Stimulated activated naive CD4-positive, alpha-beta T cell treated with Interleukin-2 at 50 U/mL for 16 hours (primary cell): ENCODE measurements around the gene RBKS.
"Not testable (repeated sequence)": the region's sequence is repeated elsewhere in the genome, so short reads cannot be mapped to it uniquely, and the experiment has no call there.

ENCODE experiments used
- DNase-seq: peaks from one replicate; lab custom pipeline; 2025; lab: John Stamatoyannopoulos, UW

Gene RBKS

DNA sequence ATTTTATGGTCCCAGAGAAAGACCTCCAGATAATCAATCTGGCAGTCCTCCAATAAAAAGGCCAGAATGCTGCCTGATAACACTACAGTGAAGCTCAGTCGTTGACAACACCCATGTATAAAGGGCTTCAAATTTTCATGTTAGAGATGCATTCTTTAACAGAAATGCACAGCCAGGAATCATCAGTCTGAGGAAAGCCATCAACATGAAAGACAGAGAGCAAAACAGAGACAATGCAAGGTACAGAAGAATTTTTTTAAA, 14.1 kb upstream of the RBKS start:
- DNase-seq = no peak

DNA sequence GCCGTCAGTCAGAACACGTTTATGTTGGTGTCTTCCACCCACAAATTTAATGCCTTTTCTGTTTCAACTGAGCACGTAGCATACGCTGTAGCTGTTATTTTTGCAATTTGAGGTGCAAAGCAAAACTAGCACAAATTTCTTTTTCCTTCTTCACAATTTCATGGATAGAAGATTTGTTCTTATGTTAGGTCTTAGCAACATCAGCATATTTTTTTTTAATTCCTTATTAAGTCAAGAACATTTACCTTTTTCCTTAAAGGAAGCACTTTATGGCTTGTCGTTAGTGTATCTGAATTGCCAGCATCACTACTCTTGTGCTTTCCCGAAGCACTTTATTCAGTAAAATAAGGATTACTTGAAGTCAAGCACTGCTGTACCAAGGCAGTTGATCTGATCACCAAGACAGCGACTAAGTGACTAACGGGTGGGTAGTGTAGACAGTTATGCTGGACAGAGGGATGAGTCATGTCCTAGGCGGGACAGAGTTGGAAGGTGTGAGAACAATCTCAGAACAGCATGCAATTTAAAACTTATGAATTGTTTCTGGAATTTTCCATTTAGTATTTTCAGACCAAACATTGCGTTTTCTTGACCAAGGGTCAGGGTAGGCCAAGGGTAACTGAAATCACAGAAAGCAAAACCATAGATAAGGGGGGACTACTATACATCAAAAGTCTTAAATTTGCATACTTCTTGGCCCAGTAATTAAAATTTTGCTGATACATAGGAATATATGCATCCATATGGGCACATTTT, 13.6 kb upstream of the RBKS start:
- no peak for DNase-seq

DNA sequence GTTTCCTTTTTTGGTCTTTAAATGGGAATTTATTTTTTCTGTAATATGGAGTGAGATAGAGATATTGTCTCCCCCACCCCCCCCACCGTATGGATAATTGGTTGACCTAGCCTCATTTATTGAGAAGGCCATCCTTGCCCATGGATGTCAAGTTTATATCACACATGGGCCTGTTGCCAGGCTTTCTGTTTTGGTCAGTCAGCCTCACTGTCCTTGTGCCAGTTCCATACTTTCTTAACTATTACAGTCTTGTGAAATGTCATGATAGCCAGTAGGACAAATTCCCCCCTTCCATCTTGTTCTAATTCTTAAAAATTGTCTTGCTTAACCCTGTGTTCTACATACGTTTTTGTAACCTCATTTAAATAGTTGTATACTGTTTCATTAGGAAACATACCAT, 12.8 kb upstream of the RBKS start:
- no peak for DNase-seq

DNA sequence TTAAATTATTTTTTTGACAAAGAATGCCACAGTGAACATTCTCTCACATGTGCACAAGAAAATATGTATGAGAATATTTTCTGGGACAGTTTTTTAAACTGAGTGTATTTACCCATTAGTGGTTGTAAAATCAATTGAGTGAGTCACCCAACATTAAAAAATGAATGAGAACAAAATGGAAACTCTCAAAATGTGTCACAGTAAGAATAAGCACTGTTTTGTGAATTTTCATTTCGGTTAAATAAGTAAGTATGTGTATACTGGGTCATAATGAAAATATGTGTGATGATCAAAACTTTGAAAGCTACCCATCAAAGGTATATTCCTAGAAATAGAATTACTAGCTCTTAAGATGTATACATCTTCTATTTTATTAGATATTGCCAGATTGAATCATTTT, 11.9 kb upstream of the RBKS start:
- no peak for DNase-seq

DNA sequence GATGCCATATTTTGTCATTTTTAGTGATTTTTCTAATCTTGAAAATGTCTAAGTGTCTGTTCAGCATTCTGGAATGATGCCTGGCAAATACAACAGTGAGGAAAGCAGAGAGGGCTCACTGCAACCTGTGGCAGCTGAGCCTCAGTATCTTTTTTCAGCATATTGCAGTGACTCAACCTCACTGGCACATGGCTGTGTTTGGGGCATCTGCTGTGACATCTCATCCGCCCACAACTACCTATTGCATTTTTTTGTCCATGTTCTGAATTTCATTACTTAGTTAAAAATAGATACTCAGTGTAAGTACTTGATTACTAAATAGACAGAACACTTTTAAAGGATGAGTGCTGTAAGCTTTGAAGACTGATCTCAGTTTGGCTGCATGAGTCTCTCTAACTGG, 11.0 kb upstream of the RBKS start:
- peak; percentile 28 for DNase-seq

DNA sequence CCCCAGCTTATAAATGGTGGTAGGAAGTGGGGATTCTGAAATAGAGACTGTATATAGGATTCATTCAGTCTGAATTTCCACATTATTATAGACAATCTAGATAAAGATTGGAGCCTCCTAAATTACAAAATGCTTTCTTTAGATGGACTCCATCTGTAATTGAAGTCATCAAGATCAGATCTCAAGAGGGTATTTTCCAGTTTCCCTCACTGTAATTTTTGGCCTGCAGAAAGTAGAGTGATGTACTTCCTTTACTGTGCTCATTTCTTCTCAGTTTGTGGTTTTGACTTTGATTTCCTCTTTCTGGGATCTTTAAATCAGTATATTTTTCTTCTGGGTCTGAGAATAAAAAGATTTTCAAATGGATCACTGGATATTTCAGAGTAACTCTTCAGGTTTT, 7.5 kb upstream of the RBKS start:
- no peak for DNase-seq

DNA sequence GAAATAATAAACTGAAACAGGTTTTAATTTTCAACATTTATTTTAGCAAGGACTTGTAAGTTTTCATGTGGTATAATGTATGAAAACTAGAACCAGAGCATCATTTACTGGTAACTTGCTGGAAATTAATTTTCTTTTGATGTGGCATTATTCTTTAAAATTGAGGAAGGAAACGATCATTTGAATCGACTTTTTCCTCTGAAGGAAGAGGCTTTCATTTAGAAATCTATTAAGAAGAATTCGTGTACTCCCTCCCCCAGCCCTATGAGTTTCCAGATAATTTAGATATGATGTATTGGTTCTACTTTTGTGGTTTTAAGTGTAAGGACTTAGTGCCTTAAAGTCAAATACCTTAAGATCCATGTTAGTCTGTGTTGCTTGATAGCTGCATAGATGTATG, 2.8 kb upstream of the RBKS start:
- DNase-seq = no peak

DNA sequence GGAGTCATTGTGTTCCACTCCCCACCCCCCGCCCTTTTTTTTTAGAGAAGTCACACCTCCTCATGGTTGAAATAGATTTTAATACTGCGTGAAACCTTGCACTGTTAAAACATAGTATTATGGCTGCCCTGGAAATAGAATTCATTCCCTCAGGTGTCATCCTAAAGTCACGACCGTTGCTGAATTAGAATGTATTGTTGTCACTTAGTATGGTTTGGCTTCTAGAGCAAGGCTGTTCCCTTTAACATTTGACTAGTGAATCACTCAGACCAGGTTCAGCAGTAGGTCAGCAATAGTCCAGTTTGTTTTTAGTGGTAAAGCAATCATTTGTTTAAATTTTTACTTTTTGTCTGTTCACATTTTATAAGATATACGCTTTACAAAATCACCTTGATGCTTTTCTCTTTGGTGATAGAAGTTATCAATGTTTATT, 1.5 kb upstream of the RBKS start:
- DNase-seq = no peak

DNA sequence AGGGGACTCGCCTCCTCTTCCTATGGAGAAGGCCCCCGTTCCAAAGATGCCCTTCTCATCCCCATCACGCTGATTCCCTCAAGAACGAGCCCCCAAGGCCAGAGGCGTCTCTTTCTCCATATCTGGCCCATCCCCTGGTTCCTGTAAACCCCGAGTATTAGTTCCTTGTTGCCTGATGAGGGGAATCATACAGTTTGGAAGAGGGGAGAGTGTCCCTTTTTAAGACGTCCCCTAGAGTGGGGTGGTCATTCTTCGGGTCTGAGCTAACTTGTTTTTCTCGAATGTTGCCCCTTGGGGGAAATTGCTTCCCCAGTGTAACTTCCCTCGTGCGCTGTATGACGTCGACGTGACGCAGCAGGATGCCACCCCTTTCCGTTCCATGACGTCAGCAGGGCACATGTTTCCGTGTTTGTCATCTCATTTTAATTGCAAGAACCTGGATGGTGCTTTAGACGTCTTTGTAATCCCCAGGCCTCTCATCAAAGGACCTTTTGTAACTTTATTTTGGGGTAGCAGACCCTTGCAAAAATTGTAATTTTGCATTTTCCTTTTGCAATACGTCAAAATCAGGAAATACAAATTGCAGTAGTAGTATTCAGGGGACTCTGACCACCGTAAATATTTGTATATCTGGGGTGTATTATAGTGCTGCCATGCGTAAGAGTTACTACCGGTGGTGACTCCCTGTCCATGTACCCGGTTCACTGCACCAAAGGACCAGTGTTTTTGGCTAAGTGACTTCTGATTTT, 911 bp upstream of the RBKS start:
- DNase-seq = peak; percentile 75

DNA sequence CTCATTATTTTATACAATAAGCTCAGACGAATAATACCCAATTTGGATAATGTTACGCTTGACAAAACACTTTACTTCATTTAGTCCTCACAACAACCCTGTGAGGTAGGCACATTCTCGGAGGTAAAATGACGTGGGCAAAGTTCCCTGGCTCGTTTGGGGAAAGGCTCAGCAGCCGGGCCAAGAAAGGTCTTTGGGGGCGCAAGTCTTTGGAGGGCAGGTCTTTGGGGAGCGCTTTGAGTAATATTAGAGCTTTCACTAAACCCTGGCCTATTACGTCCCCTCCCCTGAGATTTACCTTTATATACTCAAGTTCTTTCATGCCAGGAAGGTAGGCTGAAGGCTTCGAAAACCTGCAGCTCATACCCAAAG, 427 bp downstream of the RBKS start:
- DNase-seq = no peak

DNA sequence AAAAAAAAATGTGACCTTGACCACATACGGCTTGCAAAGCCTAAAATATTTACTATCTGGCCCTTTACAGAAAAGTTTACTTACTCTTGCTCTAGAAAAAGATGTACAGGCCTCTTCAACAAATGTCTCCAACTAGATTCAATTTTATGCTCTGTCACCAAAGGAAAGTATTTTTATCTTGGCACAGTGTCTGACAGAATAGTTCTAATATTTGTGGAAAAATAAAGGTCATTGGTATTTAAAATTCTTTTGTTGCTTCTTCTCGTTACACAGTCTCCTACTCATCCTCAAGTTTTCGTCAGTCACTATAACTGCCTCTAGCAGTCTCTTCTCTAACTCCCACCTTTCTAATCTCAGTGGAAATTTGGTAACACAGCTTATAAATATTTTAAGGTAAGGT, 1.4 kb downstream of the RBKS start:
- no peak for DNase-seq

DNA sequence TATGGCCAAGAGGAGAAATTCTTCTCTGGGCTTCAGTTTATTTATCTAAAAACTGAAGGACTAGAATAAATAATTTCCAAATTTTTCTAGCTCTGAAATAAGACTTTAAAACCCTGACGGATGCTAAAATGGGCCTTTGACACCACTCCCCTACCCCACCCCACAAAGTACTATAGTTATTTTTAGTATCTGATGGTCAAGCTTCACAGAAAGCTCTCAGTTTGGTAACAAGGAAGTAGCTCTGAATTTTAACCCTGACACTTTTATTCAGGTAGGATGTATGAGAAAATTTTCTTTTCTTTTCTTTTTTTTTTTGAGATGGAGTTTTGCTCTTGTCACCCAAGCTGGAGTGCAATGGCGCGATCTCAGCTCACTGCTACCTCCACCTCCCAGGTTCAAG, 2.4 kb downstream of the RBKS start:
- DNase-seq = no peak

DNA sequence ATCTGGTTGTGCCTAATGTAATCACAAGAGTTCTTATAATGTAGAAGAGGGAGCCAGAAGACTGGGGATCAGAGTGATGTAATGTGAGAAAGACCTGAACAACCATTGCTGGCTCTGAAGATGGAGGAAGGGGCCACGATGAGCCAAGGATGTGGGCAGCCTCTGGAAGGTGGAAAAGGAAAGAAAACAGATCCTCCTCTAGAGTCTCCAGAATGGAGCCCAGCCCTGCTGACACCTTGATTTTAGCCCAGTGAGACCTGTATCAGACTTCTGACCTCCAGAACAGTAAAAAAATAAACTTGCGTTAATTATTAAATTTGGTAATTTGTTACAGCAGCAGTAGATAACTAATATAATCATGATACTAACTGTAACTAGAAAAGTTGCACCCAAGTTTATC, 3.1 kb downstream of the RBKS start:
- DNase-seq = no peak

DNA sequence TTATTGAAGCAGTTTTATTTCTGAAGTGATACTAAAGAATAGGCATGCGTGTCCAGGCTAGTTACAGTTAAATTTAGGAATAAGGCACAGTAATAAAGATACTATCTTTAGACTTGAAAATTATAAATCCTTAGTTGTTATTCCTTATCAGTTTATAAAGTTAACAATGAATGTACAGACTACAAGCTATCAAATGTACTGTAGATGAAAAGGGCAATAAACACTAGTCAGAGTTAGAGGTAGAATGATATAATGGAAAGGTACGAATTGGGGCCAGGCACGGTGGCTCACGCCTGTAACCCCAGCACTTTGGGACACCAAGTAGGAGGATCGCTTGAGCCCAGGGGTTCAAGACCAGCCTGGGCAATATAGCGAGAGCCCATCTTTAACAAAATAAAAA, 3.9 kb downstream of the RBKS start:
- no peak for DNase-seq

DNA sequence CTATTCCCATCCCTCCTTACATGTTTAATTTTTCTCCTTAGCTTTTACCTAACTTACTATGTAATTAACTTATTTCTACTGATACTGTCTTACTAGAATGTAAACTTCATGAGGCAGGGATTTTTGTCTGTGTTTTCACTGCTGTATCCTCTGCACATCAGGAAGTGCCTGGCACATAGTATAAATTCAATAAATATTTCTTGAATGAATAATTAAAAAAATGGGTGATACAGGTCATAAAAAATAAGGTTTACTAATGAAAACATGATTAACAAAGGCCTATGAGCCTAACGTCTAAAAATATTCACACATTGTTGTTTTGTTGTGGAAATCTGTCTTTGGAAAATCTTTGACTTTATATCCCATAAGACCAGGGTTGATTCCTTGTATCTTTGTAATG, 4.5 kb downstream of the RBKS start:
- DNase-seq = no peak

DNA sequence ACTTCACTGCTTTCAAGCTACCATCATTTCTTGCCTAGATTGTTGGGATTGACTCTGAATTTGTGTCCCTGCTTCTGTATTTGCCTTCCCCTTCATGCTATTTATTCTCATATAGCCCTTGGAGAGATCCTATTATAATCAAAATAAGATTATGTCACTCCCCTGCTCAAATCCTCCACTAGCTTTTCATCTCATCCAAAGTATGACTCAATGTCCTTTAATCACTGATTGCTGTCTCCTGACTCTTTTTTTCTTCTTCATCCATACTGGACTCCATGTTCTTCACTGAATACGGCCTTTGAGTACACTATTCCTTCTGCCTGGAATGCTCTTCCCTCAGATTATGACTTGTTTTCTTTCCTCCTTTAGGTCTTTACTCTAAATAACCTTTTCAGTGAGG, 5.0 kb downstream of the RBKS start:
- no peak for DNase-seq

DNA sequence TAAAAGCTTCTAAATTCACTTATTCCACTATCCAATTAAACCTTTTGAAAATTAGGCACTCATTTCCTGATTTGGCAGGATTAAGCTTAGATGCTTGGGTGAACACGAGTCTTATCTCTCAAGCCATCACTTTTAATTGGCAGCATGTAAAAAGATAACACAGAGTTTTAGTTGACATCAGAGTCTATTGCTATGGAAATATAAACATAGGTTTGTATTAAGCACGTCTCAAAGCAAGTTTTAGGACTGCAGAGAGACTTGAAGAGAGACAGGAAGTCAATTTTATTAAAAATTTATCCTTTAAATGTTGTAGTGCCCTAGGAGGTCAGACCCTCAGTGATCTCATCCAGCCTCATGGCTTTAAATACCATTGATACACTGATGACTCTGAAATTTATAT, 5.6 kb downstream of the RBKS start:
- DNase-seq = no peak

DNA sequence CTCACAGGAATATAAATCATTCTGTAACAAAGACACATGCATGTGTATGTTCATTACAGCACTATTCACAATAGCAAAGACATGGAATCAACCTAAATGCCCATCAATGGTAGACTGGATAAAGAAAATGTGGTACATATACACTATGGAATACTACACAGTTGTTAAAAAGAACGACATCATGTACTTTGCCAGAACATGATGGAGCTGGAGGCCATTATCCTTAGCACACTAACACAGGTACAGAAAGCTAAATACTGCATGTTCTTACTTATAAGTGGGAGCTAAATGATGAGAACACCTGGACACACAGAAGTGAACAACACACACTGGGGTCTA, 7.6 kb downstream of the RBKS start:
- DNase-seq = not testable (repeated sequence)

DNA sequence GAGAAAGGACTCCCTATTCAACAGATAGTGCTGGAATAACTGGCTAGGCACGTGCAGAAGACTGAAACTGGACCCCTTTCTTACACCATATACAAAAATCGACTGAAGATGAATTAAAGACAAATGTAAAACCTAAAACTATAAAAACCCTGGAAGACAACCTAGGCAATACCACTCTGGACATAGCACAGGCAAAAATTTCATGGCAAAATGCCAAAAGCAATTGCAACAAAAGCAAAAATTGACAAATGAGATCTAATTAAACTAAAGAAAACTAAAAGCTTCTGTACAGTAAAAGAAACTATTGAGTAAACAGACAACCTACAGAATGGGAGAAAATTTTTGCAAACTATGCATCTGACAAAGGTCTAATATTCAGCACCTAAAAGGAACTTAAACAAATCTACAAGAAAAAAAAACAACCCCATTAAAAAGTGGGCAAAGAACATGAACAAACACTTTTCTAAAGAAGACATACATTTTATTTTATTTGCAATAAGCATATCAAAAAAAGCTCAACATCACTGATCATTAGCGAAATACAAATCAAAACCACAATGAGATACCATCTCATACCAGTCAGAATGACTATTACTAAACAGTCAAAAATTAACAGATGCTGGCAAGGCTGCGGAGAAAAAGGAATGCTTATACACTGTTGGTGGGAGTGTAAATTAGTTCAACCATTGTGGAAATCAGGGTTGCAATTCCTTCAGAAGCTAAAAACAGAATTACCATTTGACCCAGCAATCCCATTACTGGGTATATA, 8.2 kb downstream of the RBKS start:
- DNase-seq = not testable (repeated sequence)

DNA sequence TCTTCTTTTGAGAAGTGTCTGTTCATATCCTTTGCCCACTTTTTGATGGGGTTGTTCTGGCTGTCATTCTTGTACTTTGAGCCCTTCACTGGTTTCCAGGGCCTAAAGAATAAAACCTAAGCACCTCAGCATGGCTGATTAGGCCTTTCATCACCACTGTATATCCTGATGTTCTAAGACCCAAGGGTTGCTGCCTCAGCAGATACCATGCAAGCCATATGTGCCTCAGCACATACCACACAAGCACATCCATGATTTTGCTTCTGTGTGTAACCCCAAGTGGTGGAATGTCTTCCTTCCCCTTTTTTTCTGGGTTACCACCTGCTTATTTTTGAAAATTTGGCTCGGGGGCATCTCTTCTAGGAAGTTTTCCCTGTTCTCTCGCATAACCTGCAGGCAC, 11.4 kb downstream of the RBKS start:
- no peak for DNase-seq

DNA sequence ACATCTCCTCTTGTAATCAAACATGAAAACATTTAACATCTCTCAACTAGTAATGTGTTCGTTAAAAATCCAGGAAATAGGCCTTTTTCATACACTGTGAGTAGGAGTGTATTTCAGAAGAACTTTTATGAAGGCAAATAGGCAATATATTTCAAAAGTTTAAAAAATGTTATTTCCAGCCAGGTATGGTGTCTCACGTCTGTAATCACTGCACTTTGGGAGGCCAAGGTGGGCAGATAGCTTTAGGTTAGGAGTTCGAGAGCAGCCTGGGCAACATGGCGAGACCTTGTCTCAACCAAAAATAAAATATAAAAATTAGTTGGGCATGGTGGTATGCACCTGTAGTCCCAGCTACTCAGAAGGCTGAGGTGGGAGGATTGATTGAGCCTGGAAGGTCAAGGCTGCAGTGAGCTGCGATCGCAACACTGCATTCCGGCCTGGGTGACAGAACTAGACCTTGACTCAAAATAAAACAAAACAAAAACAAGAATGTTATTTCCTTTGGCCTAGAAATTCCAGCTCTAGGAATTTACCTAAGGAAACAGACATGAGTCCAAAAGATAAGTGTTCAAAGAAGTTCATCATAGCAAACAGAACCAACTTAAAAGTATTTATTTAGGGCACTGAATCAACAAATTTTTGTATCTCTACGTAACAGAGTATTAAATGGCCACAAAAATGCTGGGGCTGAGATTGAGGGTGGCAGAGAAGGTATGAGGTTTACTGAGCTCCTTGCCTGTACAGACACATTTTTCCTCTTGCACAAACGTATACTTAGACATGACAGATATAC, 14.9 kb downstream of the RBKS start:
- no peak for DNase-seq

DNA sequence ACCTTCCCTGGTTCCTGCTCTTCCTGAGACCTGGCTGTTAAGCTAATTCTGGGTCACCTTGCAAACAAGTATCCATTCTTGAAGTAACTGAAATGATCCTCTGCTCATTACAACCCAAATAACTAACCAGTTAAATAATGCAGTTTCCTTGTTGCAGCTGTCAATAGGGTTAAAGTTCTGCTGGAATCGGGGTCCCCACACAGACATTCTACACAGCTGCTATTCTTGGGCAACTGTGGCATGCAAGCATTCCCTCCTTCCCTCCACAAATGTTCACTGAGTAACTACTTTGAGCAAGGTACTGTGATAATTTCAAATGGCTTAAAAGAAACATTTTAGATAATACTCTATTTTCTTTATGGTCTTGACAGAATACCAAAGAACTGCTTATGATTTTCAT, 17.1 kb downstream of the RBKS start:
- DNase-seq = no peak

DNA sequence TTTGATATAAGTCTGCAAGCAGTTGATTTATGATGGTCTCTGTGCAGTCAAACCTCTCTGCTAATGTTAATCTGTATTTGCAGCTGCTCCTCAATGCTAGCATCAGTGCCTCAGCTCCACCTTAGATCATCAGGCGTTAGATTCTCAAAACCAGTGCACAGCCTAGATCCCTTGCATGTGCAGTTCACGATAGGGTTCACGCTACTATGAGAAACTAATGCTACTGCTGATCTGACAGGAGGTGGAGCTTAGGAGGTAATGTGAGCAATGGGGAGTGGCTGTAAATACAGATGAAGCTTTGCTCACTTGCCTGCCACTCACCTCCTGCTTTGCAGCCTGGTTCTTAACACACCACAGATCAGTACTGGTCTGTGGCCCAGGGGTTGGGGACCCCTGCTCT, 18.4 kb downstream of the RBKS start:
- no peak for DNase-seq
